Measurements from ENCODE around the gene RAB10. TPM values are rescaled to one million over a fixed set of nuclear protein-coding genes. Genes with fewer than 3 reads are reported as not detected.

RAB10 gene
- total RNA-seq, 1 donor from 2014 or later, result 192 TPM

- H3K9me3 Mint-ChIP-seq (ENCODE audit: unreplicated experiment), result no peaks in the 10 kb centered on the region
- no peak overlapping the region for H3K4me3 Mint-ChIP-seq (ENCODE audit: unreplicated experiment)
- Histone ChIP-seq H3K36me3 (ENCODE audit: insufficient read depth, low read length) (no peaks in the 10 kb centered on the region), H3K27me3 (ENCODE audit: insufficient read depth, low read length) (no peaks in the 10 kb centered on the region), H3K27ac (ENCODE audit: low read depth, low read length) (no peak overlapping the region), H3K4me3 (ENCODE audit: insufficient read depth, low read depth, low read length) (no peak overlapping the region), H3K9me3 (ENCODE audit: insufficient read depth, low read depth, low read length) (no peaks in the 10 kb centered on the region), H4K20me1 (ENCODE audit: insufficient read depth, low read length) (peaks cover 80% of the 10 kb centered on the region), H2AFZ (ENCODE audit: low read depth, low read length) (no peak overlapping the region), H3K9ac (ENCODE audit: low read length) (no peak overlapping the region), H3K4me2 (ENCODE audit: low read length) (no peak overlapping the region), H3K79me2 (ENCODE audit: insufficient read depth, low read length) (peaks cover 82% of the 10 kb centered on the region), H3K4me1 (ENCODE audit: insufficient read depth, low read length) (no peaks in the 10 kb centered on the region)
- no peak overlapping the region for H3K27ac Mint-ChIP-seq (ENCODE audit: unreplicated experiment)
- DNase-seq (ENCODE audit: low read depth) (no peak), FAIRE-seq (no peak)
- no peaks in the 10 kb centered on the region for H3K27me3 Mint-ChIP-seq (ENCODE audit: low read depth, unreplicated experiment)
- H3K36me3 Mint-ChIP-seq (ENCODE audit: low read depth, unreplicated experiment), result peaks cover 5% of the 10 kb centered on the region
- no peak for TF ChIP-seq CTCF (IDR thresholded peaks at IDR 0.05; ENCODE audit: insufficient read depth, low read depth, low read length)
- no peak for TF ChIP-seq EZH2 (IDR thresholded peaks at IDR 0.05; ENCODE audit: insufficient read depth, low read length)
- peaks cover 5% of the 10 kb centered on the region for H3K4me1 Mint-ChIP-seq (ENCODE audit: low read depth, unreplicated experiment)
Observed at GRCh38 chr2:26122630-26123029, 88.7 kb downstream of the RAB10 start.

GRCh38 chr2:26123426-26123825, 89.5 kb downstream of the RAB10 start:
- Mint-ChIP-seq H3K36me3 (ENCODE audit: low read depth, unreplicated experiment) (peaks cover 8% of the 10 kb centered on the region), H3K27me3 (ENCODE audit: low read depth, unreplicated experiment) (no peaks in the 10 kb centered on the region), H3K9me3 (ENCODE audit: unreplicated experiment) (no peaks in the 10 kb centered on the region), H3K27ac (ENCODE audit: unreplicated experiment) (no peak overlapping the region), H3K4me1 (ENCODE audit: low read depth, unreplicated experiment) (peaks cover 5% of the 10 kb centered on the region), H3K4me3 (ENCODE audit: unreplicated experiment) (no peak overlapping the region)
- H3K79me2 ChIP-seq (ENCODE audit: insufficient read depth, low read length), result peaks cover 76% of the 10 kb centered on the region
- no peak overlapping the region for H3K4me3 ChIP-seq (ENCODE audit: insufficient read depth, low read depth, low read length)
- H3K9me3 ChIP-seq (ENCODE audit: insufficient read depth, low read depth, low read length), result no peaks in the 10 kb centered on the region
- H3K4me1 ChIP-seq (ENCODE audit: insufficient read depth, low read length), result no peaks in the 10 kb centered on the region
- no peak overlapping the region for H3K9ac ChIP-seq (ENCODE audit: low read length)
- H3K27me3 ChIP-seq (ENCODE audit: insufficient read depth, low read length), result no peaks in the 10 kb centered on the region
- TF ChIP-seq EZH2 (IDR thresholded peaks at IDR 0.05; ENCODE audit: insufficient read depth, low read length), result no peak
- TF ChIP-seq CTCF (IDR thresholded peaks at IDR 0.05; ENCODE audit: insufficient read depth, low read depth, low read length), result no peak
- no peaks in the 10 kb centered on the region for H3K36me3 ChIP-seq (ENCODE audit: insufficient read depth, low read length)
- H3K4me2 ChIP-seq (ENCODE audit: low read length), result no peak overlapping the region
- peaks cover 72% of the 10 kb centered on the region for H4K20me1 ChIP-seq (ENCODE audit: insufficient read depth, low read length)
- DNase-seq (ENCODE audit: low read depth), result no peak
- no peak for FAIRE-seq
- H3K27ac ChIP-seq (ENCODE audit: low read depth, low read length), result no peak overlapping the region
- H2AFZ ChIP-seq (ENCODE audit: low read depth, low read length), result no peak overlapping the region

GRCh38 chr2:26126074-26126473, 92.2 kb downstream of the RAB10 start:
- no peaks in the 10 kb centered on the region for H3K4me1 ChIP-seq (ENCODE audit: insufficient read depth, low read length)
- TF ChIP-seq CTCF (IDR thresholded peaks at IDR 0.05; ENCODE audit: insufficient read depth, low read depth, low read length), result no peak
- no peak for TF ChIP-seq EZH2 (IDR thresholded peaks at IDR 0.05; ENCODE audit: insufficient read depth, low read length)
- H3K79me2 ChIP-seq (ENCODE audit: insufficient read depth, low read length), result peaks cover 64% of the 10 kb centered on the region
- H3K27ac Mint-ChIP-seq (ENCODE audit: unreplicated experiment), result no peak overlapping the region
- no peaks in the 10 kb centered on the region for H3K36me3 ChIP-seq (ENCODE audit: insufficient read depth, low read length)
- no peak overlapping the region for H3K27ac ChIP-seq (ENCODE audit: low read depth, low read length)
- FAIRE-seq, result no peak
- no peaks in the 10 kb centered on the region for H3K9me3 ChIP-seq (ENCODE audit: insufficient read depth, low read depth, low read length)
- H3K4me3 ChIP-seq (ENCODE audit: insufficient read depth, low read depth, low read length), result no peak overlapping the region
- H3K27me3 Mint-ChIP-seq (ENCODE audit: low read depth, unreplicated experiment), result no peaks in the 10 kb centered on the region
- H2AFZ ChIP-seq (ENCODE audit: low read depth, low read length), result no peak overlapping the region
- H3K27me3 ChIP-seq (ENCODE audit: insufficient read depth, low read length), result no peaks in the 10 kb centered on the region
- H3K4me2 ChIP-seq (ENCODE audit: low read length), result no peak overlapping the region
- DNase-seq (ENCODE audit: low read depth), result no peak
- H3K4me1 Mint-ChIP-seq (ENCODE audit: low read depth, unreplicated experiment), result peaks cover 3% of the 10 kb centered on the region
- H3K9me3 Mint-ChIP-seq (ENCODE audit: unreplicated experiment), result no peaks in the 10 kb centered on the region
- no peak overlapping the region for H3K9ac ChIP-seq (ENCODE audit: low read length)
- H3K4me3 Mint-ChIP-seq (ENCODE audit: unreplicated experiment), result no peak overlapping the region
- H3K36me3 Mint-ChIP-seq (ENCODE audit: low read depth, unreplicated experiment), result peaks cover 10% of the 10 kb centered on the region
- H4K20me1 ChIP-seq (ENCODE audit: insufficient read depth, low read length), result peaks cover 53% of the 10 kb centered on the region

Data from astrocyte (in vitro differentiated cells and primary cell).